Measurements from ENCODE around the gene IFNA6.

IFNA6 gene

DNA sequence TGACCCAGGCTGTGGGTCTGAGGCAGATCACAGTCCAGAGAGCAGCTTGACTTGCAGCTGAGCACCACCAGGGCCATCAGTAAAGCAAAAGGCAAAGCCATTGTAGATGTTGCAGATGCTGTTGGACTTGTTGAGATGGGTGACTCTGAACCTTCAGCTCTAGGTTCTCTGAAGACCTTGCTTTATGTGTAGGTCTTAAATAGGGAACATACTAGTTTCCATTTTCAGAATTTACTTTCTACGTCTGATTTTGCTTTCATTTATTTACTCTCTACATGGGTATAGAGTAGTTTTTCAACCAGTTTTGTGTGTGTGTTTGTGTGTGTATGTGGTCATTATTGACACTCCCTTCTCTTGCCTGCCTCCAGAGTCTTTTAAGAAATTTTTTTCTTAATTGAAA is at the start of gene IFNA6:
TSS of gene IFNA6 (minus strand) at position 101 of the 400 bp plus-strand sequence. CDS start at position 101, 0 bp downstream.
- H2AFZ ChIP-seq (ENCODE audit: low read depth, low read length, severe bottlenecking): no peak within 1 kb of the TSS
- H3K9ac ChIP-seq (ENCODE audit: low read length): no peak within 1 kb of the TSS
- no peak within 1 kb of the TSS for H3K27ac ChIP-seq (ENCODE audit: low read depth, low read length)
- no peaks in the 10 kb centered on the region for H3K9me3 ChIP-seq (ENCODE audit: insufficient read depth, low read length)
- no peaks in the 10 kb centered on the region for H3K79me2 ChIP-seq (ENCODE audit: insufficient read depth, low read length)
- H3F3A ChIP-seq (ENCODE audit: insufficient read depth): no peaks in the 10 kb centered on the region
- H3K4me2 ChIP-seq (ENCODE audit: low read depth, low read length, poor library complexity, severe bottlenecking): no peak within 1 kb of the TSS
- H3K27me3 ChIP-seq (ENCODE audit: low read length): no peaks in the 10 kb centered on the region
- H3K9me2 ChIP-seq (replicated peaks; ENCODE audit: insufficient read depth, low read length): no peaks in the 10 kb centered on the region
- no peak for TF ChIP-seq EZH2phosphoT487 (conservative IDR thresholded peaks at IDR 0.05; ENCODE audit: low read length)
- TF ChIP-seq, protein P1, sequence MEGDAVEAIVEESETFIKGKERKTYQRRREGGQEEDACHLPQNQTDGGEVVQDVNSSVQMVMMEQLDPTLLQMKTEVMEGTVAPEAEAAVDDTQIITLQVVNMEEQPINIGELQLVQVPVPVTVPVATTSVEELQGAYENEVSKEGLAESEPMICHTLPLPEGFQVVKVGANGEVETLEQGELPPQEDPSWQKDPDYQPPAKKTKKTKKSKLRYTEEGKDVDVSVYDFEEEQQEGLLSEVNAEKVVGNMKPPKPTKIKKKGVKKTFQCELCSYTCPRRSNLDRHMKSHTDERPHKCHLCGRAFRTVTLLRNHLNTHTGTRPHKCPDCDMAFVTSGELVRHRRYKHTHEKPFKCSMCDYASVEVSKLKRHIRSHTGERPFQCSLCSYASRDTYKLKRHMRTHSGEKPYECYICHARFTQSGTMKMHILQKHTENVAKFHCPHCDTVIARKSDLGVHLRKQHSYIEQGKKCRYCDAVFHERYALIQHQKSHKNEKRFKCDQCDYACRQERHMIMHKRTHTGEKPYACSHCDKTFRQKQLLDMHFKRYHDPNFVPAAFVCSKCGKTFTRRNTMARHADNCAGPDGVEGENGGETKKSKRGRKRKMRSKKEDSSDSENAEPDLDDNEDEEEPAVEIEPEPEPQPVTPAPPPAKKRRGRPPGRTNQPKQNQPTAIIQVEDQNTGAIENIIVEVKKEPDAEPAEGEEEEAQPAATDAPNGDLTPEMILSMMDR (IDR thresholded peaks at IDR 0.05; ENCODE audit: insufficient read depth, low read length, poor library complexity, severe bottlenecking): no peak
- H3K36me3 ChIP-seq (ENCODE audit: low read length): no peaks in the 10 kb centered on the region
- H4K20me1 ChIP-seq (ENCODE audit: low read depth, low read length): no peaks in the 10 kb centered on the region
- H3K4me3 ChIP-seq (ENCODE audit: insufficient read depth, low read length, poor library complexity, severe bottlenecking): no peak within 1 kb of the TSS

DNA sequence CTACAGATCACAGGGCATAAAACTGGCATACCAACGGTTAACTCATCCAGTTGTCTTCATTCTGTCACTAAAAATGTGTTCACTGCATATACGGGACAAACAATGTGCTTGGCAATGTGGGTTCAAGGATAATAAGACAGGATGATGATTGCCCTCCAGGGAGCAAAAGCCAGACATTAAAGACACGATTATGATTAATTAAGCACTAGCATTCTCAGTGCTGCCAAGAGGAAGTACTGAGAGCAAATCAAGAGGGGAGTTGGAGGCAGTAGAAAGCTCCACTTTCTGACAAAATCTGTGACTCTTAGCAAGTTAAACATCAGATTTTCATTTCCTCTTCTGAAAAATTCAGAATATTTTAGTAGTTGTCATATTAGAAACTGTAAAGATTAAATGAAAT is 49.3 kb upstream of the IFNA6 start:
- no peaks in the 10 kb centered on the region for H3K27me3 ChIP-seq (ENCODE audit: low read length)
- no peak overlapping the region for H3K4me3 ChIP-seq (ENCODE audit: insufficient read depth, low read length, poor library complexity, severe bottlenecking)
- no peak overlapping the region for H3K9ac ChIP-seq (ENCODE audit: low read length)
- H3K9me2 ChIP-seq (replicated peaks; ENCODE audit: insufficient read depth, low read length): no peaks in the 10 kb centered on the region
- no peak overlapping the region for H3K27ac ChIP-seq (ENCODE audit: low read depth, low read length)
- no peak overlapping the region for H3K4me2 ChIP-seq (ENCODE audit: low read depth, low read length, poor library complexity, severe bottlenecking)
- no peaks in the 10 kb centered on the region for H3F3A ChIP-seq (ENCODE audit: insufficient read depth)
- TF ChIP-seq, protein P1 (IDR thresholded peaks at IDR 0.05; ENCODE audit: insufficient read depth, low read length, poor library complexity, severe bottlenecking): no peak
- no peak for TF ChIP-seq EZH2phosphoT487 (conservative IDR thresholded peaks at IDR 0.05; ENCODE audit: low read length)
- H3K79me2 ChIP-seq (ENCODE audit: insufficient read depth, low read length): no peaks in the 10 kb centered on the region
- H2AFZ ChIP-seq (ENCODE audit: low read depth, low read length, severe bottlenecking): no peak overlapping the region
- H3K36me3 ChIP-seq (ENCODE audit: low read length): no peaks in the 10 kb centered on the region
- H3K9me3 ChIP-seq (ENCODE audit: insufficient read depth, low read length): no peaks in the 10 kb centered on the region
- H4K20me1 ChIP-seq (ENCODE audit: low read depth, low read length): no peaks in the 10 kb centered on the region

DNA sequence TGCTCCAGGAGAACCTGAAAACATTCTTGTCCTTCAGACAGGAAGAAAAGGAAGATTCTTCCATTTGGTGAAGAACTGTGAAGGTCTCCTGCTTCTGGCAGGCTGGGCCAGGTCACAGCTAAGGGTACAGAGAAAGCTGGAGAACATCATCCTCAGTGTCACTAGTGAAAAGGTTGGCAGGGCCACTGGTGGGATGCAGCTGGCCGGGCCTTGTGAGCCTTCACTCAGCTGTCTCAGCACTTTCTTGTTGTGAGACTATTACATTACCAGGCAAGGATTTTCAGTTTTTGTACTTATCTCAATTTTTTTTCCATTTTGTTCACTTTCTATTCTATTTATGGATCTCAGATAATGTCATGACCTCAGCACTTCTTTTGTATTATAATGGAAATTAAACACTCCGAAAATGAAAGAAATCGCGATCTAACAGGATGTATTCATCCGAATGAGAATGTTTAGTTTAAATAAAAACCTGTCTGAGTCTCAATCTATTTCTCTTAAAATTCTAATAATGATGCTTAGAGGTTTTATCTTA is 48.3 kb upstream of the IFNA6 start:
- no peak overlapping the region for H2AFZ ChIP-seq (ENCODE audit: low read depth, low read length, severe bottlenecking)
- no peaks in the 10 kb centered on the region for H3F3A ChIP-seq (ENCODE audit: insufficient read depth)
- H3K9me2 ChIP-seq (replicated peaks; ENCODE audit: insufficient read depth, low read length): no peaks in the 10 kb centered on the region
- H3K36me3 ChIP-seq (ENCODE audit: low read length): no peaks in the 10 kb centered on the region
- no peak overlapping the region for H3K27ac ChIP-seq (ENCODE audit: low read depth, low read length)
- H3K4me2 ChIP-seq (ENCODE audit: low read depth, low read length, poor library complexity, severe bottlenecking): no peak overlapping the region
- no peaks in the 10 kb centered on the region for H4K20me1 ChIP-seq (ENCODE audit: low read depth, low read length)
- H3K27me3 ChIP-seq (ENCODE audit: low read length): no peaks in the 10 kb centered on the region
- TF ChIP-seq, protein P1 (IDR thresholded peaks at IDR 0.05; ENCODE audit: insufficient read depth, low read length, poor library complexity, severe bottlenecking): no peak
- no peak for TF ChIP-seq EZH2phosphoT487 (conservative IDR thresholded peaks at IDR 0.05; ENCODE audit: low read length)
- no peaks in the 10 kb centered on the region for H3K79me2 ChIP-seq (ENCODE audit: insufficient read depth, low read length)
- H3K4me3 ChIP-seq (ENCODE audit: insufficient read depth, low read length, poor library complexity, severe bottlenecking): no peak overlapping the region
- H3K9me3 ChIP-seq (ENCODE audit: insufficient read depth, low read length): no peaks in the 10 kb centered on the region
- H3K9ac ChIP-seq (ENCODE audit: low read length): no peak overlapping the region
